ENCODE results near the gene RAB15. TPM values are rescaled to one million over a fixed set of nuclear protein-coding genes. Genes with fewer than 3 reads are reported as not detected.

RAB15 gene
- total and polyA plus RNA-seq, 9 of the 15 experiments (the other 6 are each of a cell fraction or from before 2014, with no cell fraction given) = 0.09 to 0.30 (median 0.16) TPM; not detected in 2

GRCh38 chr14:64968651-64969050 is 3.5 kb downstream of the RAB15 start:
- no peaks in the 10 kb centered on the region; the same call in 1 of the 2 replicates for H4K20me1 ChIP-seq (replicated peaks; ENCODE audit: control insufficient read depth, insufficient read depth, low read length)
- FAIRE-seq (no peak), ATAC-seq (0 out of 3 replicates have a peak, but pooled peaks have one; percentile 16), DNase-seq (ENCODE audit: extremely low read depth in 1 of 4, low spot score in 3 of 4) (peak in 1 of 4 experiments; percentile 15)
- H3K4me3 ChIP-seq = no peak overlapping the region
- in situ Hi-C loops (cut with MboI) (no loop called here), intact Hi-C loops (cut with micrococcal nuclease) (no loop called here)
- H3K9me3 ChIP-seq (replicated peaks; ENCODE audit: control insufficient read depth, insufficient read depth, low read depth, low read length) = no peaks in the 10 kb centered on the region
- H3K27ac ChIP-seq (ENCODE audit: extremely low read depth, low read depth, low read length) = no peak overlapping the region
- BruUV-seq (replicated peaks) = no TSS peak
- ChIA-PET POLR2A (no interaction called here), CTCF (ENCODE audit: low intra/inter-chr PET ratio) (no interaction called here)
- H3K36me3 ChIP-seq (ENCODE audit: control insufficient read depth, insufficient read depth, low read length) = no peaks in the 10 kb centered on the region
- 30% methylated on average over 5 of the region's 6 CpGs for WGBS (ENCODE audit: insufficient coverage, low coverage, missing lambda C conversion rate)
- H3K79me2 ChIP-seq (ENCODE audit: control insufficient read depth, insufficient read depth, low read length) = no peaks in the 10 kb centered on the region
- no peak overlapping the region for H3K9ac ChIP-seq (ENCODE audit: insufficient read depth in 1 of 2, low read depth in 2 of 2, low read length in 2 of 2)
- H2AFZ ChIP-seq (ENCODE audit: low read depth, low read length) = no peak overlapping the region
- H3K9me1 ChIP-seq (ENCODE audit: control insufficient read depth, insufficient read depth, low read length) = no peaks in the 10 kb centered on the region
- TF ChIP-seq TCF15 (CRISPR knock-in tag; IDR thresholded peaks at IDR 0.05) = no peak
- no peak overlapping the region for H3K4me2 ChIP-seq (ENCODE audit: insufficient read depth, low read length)
- peaks cover 0 to 13% of the 10 kb centered on the region in 2 experiments; a peak in 2 of 5 replicates for H3K4me1 ChIP-seq (replicated peaks in 1 of 2; ENCODE audit: control insufficient read depth in 2 of 2, insufficient read depth in 2 of 2, low read length in 2 of 2)
- H3K27me3 ChIP-seq (ENCODE audit: control insufficient read depth in 2 of 2, insufficient read depth in 2 of 2, low read length in 2 of 2) = peaks cover 4 to 25% of the 10 kb centered on the region in 2 experiments; a peak in 3 of 5 replicates

GRCh38 chr14:64968167-64968566 is 4.0 kb downstream of the RAB15 start:
- WGBS (ENCODE audit: insufficient coverage, low coverage, missing lambda C conversion rate) = 20% methylated on average over 6 of the region's 7 CpGs
- ChIA-PET CTCF (ENCODE audit: low intra/inter-chr PET ratio) (no interaction called here), POLR2A (no interaction called here)
- Histone ChIP-seq H3K79me2 (ENCODE audit: control insufficient read depth, insufficient read depth, low read length) (no peaks in the 10 kb centered on the region), H3K27me3 (ENCODE audit: control insufficient read depth in 2 of 2, insufficient read depth in 2 of 2, low read length in 2 of 2) (peaks cover 4 to 24% of the 10 kb centered on the region in 2 experiments; a peak in 3 of 5 replicates), H3K4me3 (no peak overlapping the region), H3K4me1 (replicated peaks in 1 of 2; ENCODE audit: control insufficient read depth in 2 of 2, insufficient read depth in 2 of 2, low read length in 2 of 2) (peaks cover 0 to 13% of the 10 kb centered on the region in 2 experiments; a peak in 2 of 5 replicates), H3K4me2 (ENCODE audit: insufficient read depth, low read length) (no peak overlapping the region), H4K20me1 (replicated peaks; ENCODE audit: control insufficient read depth, insufficient read depth, low read length) (no peaks in the 10 kb centered on the region; the same call in 1 of the 2 replicates), H3K9ac (ENCODE audit: insufficient read depth in 1 of 2, low read depth in 2 of 2, low read length in 2 of 2) (0 out of 4 replicates have a peak overlapping the region, but pooled peaks of 1 of the 2 experiments have one; percentile 29), H3K9me1 (ENCODE audit: control insufficient read depth, insufficient read depth, low read length) (no peaks in the 10 kb centered on the region), H3K9me3 (replicated peaks; ENCODE audit: control insufficient read depth, insufficient read depth, low read depth, low read length) (no peaks in the 10 kb centered on the region), H3K27ac (ENCODE audit: extremely low read depth, low read depth, low read length) (no peak overlapping the region), H2AFZ (ENCODE audit: low read depth, low read length) (no peak overlapping the region), H3K36me3 (ENCODE audit: control insufficient read depth, insufficient read depth, low read length) (no peaks in the 10 kb centered on the region)
- no TSS peak for BruUV-seq (replicated peaks)
- in situ Hi-C loops (cut with MboI) (no loop called here), intact Hi-C loops (cut with micrococcal nuclease) (no loop called here)
- ATAC-seq = peak; percentile 26; the same call in 1 of the 3 replicates
- DNase-seq (ENCODE audit: extremely low read depth in 1 of 4, low spot score in 3 of 4) = no peak
- no peak for FAIRE-seq
- TF ChIP-seq ZNF407 (IDR thresholded peaks at IDR 0.05; ENCODE audit: low read depth) (no peak), MECOM (CRISPR knock-in tag; IDR thresholded peaks at IDR 0.05) (no peak), MCM5 (IDR thresholded peaks at IDR 0.05; ENCODE audit: low read depth) (no peak)
